ENCODE results near the gene CKM. TPM values are rescaled to one million over a fixed set of nuclear protein-coding genes. Genes with fewer than 3 reads are reported as not detected.
"Not testable (repeated sequence)": the region's sequence is repeated elsewhere in the genome, so short reads cannot be mapped to it uniquely, and the experiment has no call there.

The CKM gene
- total RNA-seq, 1 donor from 2014 or later: not detected

DNA sequence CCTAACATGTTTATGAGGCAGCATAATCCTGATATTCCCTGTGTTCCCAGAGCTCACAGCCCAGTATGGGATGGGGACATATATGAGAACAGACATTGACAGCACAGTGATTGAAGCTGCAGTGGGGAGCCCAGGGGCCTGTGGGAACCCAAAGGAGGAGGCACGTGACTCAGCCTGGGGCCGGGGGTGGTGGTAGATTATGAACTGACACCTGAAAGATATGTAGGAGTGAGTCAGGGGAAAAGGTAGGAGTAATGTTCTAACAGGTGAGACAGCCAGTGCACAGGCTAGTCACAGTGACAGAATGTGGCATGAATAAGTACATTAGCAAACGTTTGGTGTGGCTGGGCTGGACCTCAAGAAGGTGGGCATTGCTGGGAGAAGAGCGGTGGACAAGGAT lies 29.0 kb downstream of the CKM start:
- no peak for DNase-seq (ENCODE audit: low spot score)

- DNase-seq (ENCODE audit: low spot score): no peak
Measured at GRCh38 chr19:45291834-45292233, 30.8 kb downstream of the CKM start.

DNA sequence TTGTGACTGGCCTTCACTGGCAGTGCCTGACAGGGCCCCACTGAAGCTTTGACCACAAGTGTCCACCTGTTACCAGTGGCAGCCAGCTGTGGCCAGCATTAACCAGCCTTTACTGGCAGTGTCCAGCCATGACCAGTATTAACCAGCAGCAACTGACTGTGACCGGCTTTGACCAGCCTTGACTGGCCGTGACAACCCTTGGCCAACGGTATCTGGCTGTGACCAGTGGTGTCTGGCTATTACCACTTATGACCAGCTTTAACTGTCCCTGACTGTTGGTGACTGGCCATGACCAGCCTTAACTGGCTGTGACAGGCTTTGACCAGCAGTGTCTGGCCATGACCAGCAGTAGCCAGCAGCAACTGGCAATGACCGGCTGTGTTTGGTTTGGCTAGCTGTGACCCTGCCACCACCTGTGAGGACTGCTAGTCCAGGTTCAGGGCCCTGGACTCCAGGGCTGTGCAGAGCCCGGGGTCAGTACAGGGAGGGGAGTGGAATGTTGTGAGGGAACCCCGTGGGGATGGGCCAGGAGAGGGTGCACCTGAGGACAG lies 32.2 kb downstream of the CKM start:
- DNase-seq (ENCODE audit: low spot score): no peak

DNA sequence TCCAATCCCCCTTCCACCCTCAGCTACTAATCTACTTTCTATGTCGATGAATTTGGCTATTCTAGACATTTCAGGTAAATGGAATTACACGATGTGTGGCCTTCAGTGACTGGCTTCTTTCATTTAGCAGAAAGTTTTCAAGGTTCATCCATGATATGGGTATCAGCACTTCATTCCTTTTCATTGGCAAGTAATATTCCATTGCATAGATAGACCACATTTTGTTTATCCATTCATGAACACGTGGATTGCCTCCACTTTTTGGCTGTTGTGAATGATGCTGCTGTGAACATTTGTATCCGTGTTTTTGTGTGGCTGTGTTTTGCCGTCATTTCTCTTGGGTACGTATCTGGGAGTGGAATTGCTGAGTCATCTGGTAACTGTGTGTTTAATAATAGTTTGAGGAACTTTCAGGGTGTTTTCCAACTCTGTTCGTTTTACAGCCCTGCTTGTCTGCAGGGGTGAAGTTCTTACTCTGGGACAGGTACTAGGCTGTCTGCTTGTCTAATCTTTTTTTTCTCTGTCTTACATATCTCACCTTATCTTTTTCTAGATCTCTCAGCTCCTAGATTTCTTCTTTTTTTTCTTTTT lies 39.1 kb downstream of the CKM start:
- no peak for DNase-seq (ENCODE audit: low spot score)

GRCh38 chr19:45280471-45280961 lies 42.2 kb downstream of the CKM start:
- no peak for DNase-seq (ENCODE audit: low spot score)

- no peak for DNase-seq (ENCODE audit: low spot score)
Measured at GRCh38 chr19:45279587-45280192, 43.0 kb downstream of the CKM start.

GRCh38 chr19:45278087-45278486 lies 44.6 kb downstream of the CKM start:
- DNase-seq (ENCODE audit: low spot score): no peak

- no peak for DNase-seq (ENCODE audit: low spot score)
Measured at GRCh38 chr19:45276284-45276687, 46.4 kb downstream of the CKM start.

DNA sequence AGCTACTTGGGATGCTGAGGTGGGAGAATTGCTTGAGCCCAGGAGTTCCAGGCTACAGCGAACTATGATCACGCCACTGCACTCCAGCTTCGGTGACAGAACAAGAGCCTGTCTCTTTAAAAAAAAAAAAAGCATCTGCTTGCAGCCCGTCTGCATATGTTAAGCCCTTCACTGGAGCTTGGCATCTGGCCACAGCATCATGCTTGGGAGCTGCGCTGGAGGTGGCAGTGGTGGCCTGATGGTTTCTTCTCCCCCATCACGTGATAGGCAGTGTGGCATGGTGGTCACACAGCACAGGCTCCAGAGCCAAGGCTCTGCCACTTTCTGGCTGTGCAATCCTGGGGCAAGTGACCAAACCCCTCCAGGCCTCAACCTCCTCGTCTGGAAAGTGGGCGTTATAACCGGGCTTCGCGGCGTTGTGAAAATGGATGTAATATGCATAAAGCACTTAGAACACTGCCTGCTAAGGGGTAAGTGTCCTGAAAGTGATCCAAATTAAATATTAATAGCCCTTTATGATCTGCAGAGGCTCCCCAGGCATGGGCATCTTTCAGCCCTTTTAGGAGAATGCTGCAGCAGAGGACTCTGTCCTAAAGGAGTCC lies 47.2 kb downstream of the CKM start:
- no peak for DNase-seq (ENCODE audit: low spot score)

DNA sequence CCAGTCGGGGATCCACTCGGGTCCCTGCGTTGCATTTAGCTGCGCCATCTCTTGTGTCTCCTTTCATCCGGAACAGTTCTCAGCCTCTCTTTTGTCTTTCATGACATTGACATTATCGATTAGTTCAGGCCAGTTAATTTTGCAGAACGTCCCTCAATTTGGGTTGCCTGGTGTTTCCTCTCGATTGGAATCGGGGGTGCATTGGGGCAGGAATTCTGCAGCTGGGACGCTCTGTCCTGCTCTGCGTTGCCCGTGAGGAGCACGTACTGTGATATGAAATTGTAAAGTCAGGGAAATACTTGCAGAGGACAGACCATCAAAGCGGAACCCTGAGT lies 49.2 kb downstream of the CKM start:
- no peak for DNase-seq (ENCODE audit: low spot score)

DNA sequence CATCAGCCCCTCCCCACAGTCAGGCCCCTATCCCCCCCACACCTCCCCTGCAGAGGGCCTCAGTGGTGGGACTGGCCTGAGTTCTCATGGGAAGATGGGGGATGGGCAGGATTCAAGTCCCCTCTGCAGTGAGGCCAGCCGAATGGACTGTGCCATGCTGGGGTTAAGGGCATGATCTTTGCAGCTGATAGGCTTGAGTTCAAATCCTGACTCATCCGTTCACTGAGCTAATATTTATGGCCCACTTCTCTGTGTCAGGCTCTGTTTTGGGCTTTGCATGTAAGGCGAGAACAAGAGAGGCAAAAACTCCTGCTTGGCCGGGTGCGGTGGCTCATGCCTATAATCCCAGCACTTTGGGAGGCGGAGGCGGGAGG lies 51.0 kb downstream of the CKM start:
- no peak for DNase-seq (ENCODE audit: low spot score)

GRCh38 chr19:45271098-45271734 lies 51.5 kb downstream of the CKM start:
- no peak for DNase-seq (ENCODE audit: low spot score)

DNA sequence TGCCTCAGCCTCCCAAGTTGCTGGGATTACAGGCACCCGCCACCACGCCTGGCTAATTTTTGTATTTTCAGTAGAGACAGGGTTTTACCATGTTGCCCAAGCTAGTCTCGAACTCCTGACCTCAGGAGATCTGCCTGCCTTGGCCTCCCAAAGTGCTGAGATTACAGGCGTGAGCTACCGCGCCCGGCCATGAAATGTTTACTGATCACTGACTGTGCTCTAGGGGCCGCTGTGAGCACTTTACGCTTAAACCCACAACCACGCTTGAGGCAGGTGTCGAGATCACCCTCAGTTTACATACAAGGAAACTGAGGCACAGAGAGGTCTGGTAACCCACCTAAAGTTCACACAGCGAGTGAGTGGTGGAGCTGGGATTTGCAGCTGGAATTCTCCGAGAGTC lies 52.7 kb downstream of the CKM start:
- DNase-seq (ENCODE audit: low spot score): not testable (repeated sequence)

DNA sequence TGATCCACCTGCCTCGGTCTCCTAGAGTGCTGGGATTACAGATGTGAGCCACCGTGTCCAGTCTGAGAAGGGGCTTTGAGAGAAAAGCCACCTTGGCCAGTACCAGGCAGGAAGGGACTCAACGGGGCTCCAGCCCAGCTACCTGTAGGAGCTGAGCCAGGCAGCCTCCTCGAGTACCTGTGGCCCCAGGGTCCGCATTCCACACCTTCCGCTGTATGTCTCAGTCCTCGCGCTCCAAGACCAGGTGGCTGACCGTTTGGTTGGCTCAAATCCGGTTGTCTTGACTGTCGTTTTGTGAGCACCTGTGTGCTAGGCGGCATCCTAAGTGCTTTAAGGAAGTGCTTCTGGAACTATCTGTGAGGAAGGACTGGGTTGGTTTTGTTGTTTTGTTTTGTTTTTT lies 55.4 kb downstream of the CKM start:
- DNase-seq (ENCODE audit: low spot score): no peak

DNA sequence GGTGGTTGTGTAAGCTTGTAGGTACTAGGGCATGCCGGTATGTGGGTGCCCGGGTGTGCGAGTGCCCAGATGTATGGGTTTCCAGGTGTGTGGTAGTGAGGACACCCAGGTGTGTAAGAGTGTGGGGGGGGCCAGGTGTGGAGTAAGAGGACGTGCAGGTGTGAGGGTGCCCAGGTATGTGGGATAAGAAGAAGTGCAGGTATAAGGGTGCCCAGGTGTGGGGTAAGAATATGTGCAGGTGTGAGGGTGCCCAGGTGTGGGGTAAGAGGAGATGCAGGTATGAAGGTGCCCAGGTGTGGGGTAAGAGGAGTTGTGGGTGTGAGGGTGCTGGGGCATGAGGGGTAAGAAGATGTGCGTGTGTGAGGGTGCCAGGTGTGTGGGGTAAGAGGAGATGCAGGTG lies 57.3 kb downstream of the CKM start:
- no peak for DNase-seq (ENCODE audit: low spot score)

DNA sequence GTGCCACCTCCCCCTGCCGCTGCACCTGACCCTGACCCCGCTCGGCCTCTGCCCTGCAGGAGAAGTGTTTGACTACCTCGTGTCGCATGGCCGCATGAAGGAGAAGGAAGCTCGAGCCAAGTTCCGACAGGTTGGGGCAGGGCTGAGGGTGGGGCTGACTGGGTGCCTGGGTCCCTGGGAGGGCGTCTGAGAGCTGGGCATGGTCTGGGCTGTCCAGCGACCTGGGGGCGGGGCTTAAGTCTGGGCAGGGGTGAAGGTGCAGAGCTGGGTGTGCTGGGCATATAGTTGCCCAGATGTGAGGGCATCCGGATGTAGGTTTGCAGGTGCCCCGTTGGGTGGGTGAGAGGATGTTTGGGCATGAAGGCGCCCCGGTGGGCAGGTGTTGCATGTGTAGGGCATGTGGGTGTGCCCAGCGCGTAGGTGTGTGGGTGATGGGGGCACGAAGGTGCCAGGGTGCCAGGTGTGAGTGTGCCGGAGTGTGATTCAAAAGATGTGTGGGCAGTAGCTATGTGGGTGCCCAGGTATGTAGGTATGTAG lies 57.8 kb downstream of the CKM start:
- no peak for DNase-seq (ENCODE audit: low spot score)

DNA sequence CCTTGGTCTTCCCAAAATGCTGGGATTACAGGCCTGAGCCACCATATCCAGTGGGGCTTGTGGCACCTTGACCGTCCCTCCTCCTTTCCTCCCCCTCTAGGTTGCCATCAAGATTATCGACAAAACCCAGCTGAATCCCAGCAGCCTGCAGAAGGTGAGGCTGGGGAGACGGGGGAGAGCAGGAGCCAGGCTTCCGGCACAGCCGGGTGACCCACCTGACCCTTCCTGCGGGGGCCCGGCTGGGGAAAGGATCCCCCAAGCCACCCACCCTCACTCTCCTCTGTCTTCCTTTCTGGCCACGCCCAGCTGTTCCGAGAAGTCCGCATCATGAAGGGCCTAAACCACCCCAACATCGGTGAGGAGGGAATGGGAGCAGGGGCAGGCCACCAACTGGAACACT lies 59.7 kb downstream of the CKM start:
- no peak for DNase-seq (ENCODE audit: low spot score)

DNA sequence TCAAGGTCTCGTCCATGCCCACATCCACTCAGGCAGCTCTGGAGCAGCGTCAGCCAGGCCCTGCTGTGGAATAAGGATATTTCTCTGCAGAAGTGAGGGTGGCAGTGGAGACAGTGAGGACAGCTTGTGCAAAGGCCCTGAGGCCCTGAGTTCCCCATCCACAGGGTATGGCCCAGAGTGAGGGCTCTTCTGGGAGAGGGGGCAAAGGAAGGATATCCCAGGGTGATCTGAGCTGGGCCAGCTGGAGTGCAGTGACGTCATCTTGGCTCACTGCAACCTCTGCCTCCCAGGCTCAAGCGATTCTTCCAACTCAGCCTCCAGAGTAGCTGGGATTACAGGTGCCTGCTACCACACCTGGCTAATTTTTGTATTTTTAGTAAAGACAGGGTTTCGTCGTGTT lies 60.1 kb downstream of the CKM start:
- DNase-seq (ENCODE audit: low spot score): no peak

- DNase-seq (ENCODE audit: low spot score): no peak
Measured at GRCh38 chr19:45258862-45259261, 63.8 kb downstream of the CKM start.

DNA sequence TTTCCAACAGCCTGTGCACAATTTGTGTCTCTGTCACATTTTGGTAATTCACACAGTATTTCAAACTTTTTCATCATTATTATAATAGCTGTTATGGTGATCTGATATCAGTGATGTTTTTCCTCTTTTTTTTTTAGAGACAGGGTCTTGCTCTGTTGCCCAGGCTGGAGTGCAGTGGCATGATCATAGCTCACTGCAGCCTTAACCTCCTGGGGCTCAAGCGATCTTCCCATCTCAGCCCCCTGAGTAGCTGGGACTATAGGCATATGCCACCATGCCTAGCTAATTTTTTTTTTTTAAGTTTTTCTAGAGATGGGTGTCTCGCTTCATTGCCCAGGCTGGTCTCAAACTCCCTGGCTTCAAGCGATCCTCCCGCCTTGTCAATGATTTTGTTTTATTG lies 65.8 kb downstream of the CKM start:
- DNase-seq (ENCODE audit: low spot score): no peak

Measured in mesenteric fat pad (tissue), 1 donor.